NOMO-1 treated with dmso at 0.1 percent for 144 hours (cell line): ENCODE results near the gene ATP1A2.

ENCODE experiments used
- DNase-seq: peaks from one replicate; lab custom pipeline; 2025; ENCODE audit not compliant: unreplicated experiment; lab: John Stamatoyannopoulos, UW

The ATP1A2 gene

GRCh38 chr1:160084771-160085321 is 30.7 kb upstream of the ATP1A2 start:
- DNase-seq = no peak

- DNase-seq = peak; percentile 32
These were observed 29.7 kb upstream of the ATP1A2 start for GRCh38 chr1:160085686-160086455.

- no peak for DNase-seq
These were observed 29.1 kb upstream of the ATP1A2 start for GRCh38 chr1:160086456-160086892.

GRCh38 chr1:160087118-160087662 is 28.4 kb upstream of the ATP1A2 start:
- DNase-seq = no peak

- DNase-seq = no peak
These were observed 25.7 kb upstream of the ATP1A2 start for GRCh38 chr1:160089883-160090282.

GRCh38 chr1:160090760-160091159 is 24.8 kb upstream of the ATP1A2 start:
- no peak for DNase-seq

- DNase-seq = no peak
These were observed 23.8 kb upstream of the ATP1A2 start for GRCh38 chr1:160091666-160092223.

GRCh38 chr1:160092366-160093068 is 23.0 kb upstream of the ATP1A2 start:
- DNase-seq = no peak

GRCh38 chr1:160093069-160093395 is 22.5 kb upstream of the ATP1A2 start:
- DNase-seq = no peak

GRCh38 chr1:160093624-160094290 is 21.8 kb upstream of the ATP1A2 start:
- no peak for DNase-seq

GRCh38 chr1:160094291-160094625 is 21.3 kb upstream of the ATP1A2 start:
- DNase-seq = no peak

GRCh38 chr1:160094806-160095205 is 20.8 kb upstream of the ATP1A2 start:
- no peak for DNase-seq

GRCh38 chr1:160095382-160096105 is 20.0 kb upstream of the ATP1A2 start:
- no peak for DNase-seq

- DNase-seq = no peak
These were observed 19.1 kb upstream of the ATP1A2 start for GRCh38 chr1:160096274-160097116.

GRCh38 chr1:160097151-160097910 is 18.2 kb upstream of the ATP1A2 start:
- no peak for DNase-seq

- peak; percentile 58 for DNase-seq
These were observed 17.4 kb upstream of the ATP1A2 start, which contains the start of gene IGSF8 for GRCh38 chr1:160097911-160098851. TSS of gene IGSF8 (minus strand) at chr1:160098619. CDS start at chr1:160098472, 147 bp downstream.

- DNase-seq = peak; percentile 84
These were observed 16.6 kb upstream of the ATP1A2 start for GRCh38 chr1:160098852-160099561.
